ENCODE measurements around the gene RCAN3.

The RCAN3 gene

DNA sequence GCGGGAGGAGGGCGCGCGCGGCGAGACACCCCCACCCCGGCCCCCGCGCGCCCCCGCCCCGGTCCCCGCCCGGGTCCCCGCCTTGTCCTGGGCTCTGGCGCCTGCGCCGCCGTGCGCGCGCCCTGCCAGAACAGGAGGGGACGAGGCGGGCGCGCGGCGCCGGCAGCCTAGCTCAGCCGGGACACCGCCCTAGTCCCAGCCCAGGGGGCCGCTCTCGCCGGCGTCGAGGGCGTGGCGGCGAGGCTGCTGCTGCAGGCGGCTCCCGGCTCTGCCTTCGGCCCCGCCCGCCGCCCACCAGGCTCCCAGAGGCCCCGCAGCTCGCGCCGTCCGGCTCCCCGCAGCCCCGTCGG, at the start of gene RCAN3:
TSS of gene RCAN3 (plus strand) at position 128 of the 350 bp plus-strand sequence. CDS start 11,537 bp downstream, outside the sequence.
- DNase-seq, result peak; percentile 85

DNA sequence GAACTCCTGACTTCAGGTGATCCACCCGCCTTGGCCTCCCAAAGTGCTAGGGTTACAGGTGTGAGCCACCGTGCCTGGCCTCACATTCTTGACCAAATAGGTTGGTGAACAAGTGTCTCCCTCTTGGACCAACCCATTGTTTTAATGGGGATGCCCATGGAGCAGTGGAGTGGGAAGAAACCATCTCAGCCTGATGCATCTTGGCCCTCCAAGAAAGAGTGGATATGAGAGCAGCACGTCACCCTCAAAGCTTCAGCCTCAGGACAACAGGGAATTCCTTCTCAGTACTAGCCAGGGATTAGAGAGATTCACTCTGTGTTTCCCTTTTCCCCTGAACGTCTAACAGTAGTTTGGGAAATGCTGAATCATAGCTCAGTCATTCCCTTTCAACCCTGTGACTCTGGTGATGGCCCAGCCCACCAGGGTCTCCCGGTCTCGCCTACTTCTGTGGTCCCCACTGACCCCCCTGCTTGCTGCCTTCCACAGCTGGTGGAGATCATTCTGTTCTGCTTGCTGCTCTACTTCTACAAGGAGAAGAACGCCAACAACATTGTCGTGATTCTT, 49.6 kb upstream of the RCAN3 start:
- peak; percentile 27 for DNase-seq

- no peak for DNase-seq
These were observed 48.0 kb upstream of the RCAN3 start for GRCh38 chr1:24454673-24455072.

GRCh38 chr1:24455272-24455671, 47.4 kb upstream of the RCAN3 start:
- DNase-seq, result no peak

- DNase-seq, result no peak
These were observed 44.8 kb upstream of the RCAN3 start for GRCh38 chr1:24457866-24458265.

- DNase-seq, result no peak
These were observed 42.9 kb upstream of the RCAN3 start for GRCh38 chr1:24459551-24460266.

GRCh38 chr1:24462128-24462527, 40.5 kb upstream of the RCAN3 start:
- DNase-seq, result peak; percentile 62

DNA sequence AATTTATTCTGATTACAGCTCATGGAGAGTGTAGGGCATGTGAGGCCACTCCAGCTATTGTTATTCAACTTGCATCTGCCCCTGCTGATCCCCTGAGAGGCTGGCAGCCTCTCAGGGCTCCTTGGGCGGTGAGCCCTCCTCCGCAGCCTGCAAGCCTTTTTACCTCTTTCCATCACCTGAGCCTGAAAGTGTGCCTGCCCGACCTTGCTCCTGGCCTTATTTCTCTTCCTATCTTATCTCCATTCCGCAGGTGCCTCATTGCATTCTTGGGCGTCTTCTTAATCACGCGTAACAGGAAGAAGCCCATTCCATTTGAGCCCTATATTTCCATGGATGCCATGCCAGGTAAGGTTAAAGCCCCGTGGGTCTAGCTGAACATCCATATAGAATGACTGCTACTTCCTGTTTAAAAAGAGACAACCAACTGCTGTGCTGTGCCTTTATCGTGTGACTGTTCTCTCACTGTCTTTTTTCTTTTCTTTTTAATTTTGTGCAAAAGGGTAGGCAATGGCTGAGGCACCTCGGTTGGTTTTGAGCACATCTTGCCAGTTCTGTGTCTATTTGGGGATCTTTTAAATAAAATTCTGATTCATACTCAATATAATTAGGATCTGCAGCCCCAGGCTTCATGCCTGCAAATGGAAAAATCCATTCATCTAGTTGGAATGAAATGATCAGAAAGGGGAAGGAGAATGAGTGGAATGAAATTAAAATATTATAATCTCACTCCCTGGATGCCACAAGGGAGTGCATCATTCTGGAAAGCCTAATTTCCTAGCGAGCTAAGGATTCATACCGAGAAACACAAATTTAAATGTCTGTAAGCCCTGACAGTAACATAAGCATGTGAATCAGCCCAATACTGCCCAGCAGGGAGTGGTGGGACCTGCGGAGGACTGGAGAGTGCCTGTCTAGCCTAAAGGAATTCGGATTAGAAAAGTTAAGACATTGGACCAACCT, 38.6 kb upstream of the RCAN3 start:
- peak; percentile 63 for DNase-seq

- no peak for DNase-seq
These were observed 37.5 kb upstream of the RCAN3 start for GRCh38 chr1:24465099-24465498.

- no peak for DNase-seq
These were observed 37.0 kb upstream of the RCAN3 start for GRCh38 chr1:24465638-24466037.

GRCh38 chr1:24468685-24469316, 33.8 kb upstream of the RCAN3 start:
- peak; percentile 37 for DNase-seq

- no peak for DNase-seq
These were observed 32.0 kb upstream of the RCAN3 start for GRCh38 chr1:24470592-24470991.

DNA sequence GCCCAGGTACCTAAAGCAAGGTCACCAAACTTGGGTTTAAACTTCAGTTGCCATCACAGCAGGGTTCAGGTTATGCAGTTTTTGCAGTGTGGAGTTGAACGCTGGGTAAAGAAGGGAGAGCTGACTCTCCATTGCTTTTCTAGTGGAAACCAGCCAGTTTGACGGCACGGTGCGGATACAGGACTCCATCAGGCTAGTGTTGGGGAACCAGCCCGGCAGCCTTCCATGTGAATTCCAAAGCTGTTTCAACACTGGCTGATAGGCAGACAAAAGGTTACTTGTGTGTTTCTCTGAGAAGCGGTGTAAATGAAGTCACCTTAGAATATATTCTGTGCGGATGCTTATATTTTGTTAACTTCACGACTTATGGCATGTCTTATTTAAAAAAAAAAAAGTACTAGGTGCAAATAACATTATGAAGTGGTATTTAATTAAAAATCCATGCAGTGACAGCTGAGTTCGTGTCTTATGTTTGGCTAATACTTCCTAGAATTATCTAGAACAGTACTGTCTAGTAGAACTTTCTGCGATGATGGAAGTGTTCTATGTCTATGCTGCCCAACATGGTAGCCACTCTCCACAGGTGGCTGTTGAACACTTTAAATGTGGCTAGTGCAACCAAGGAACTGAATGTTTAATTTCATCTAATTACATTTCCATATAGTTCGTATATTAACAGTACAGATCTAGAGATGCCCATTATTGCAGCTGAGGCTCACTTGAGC, 29.9 kb upstream of the RCAN3 start:
- DNase-seq, result no peak

DNA sequence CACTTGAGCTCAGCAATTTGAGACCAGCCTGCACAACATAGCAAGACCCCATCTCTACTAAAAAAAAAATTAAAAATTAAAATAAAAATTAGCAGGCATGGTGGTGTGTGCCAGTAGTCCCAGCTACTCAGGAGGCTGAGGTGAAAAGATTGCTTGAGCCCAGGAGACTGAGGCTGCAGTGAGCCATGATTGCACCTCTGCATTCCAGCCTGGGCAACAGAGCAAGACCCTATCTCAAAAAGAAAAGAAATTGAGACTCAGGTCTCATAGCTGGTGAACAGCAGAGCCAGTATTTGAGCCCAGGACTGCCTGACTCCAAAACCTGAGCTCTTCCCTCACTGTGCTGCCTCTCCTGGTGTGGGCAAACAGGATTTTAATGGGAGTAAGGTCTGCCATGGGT, 28.4 kb upstream of the RCAN3 start:
- DNase-seq, result no peak

DNA sequence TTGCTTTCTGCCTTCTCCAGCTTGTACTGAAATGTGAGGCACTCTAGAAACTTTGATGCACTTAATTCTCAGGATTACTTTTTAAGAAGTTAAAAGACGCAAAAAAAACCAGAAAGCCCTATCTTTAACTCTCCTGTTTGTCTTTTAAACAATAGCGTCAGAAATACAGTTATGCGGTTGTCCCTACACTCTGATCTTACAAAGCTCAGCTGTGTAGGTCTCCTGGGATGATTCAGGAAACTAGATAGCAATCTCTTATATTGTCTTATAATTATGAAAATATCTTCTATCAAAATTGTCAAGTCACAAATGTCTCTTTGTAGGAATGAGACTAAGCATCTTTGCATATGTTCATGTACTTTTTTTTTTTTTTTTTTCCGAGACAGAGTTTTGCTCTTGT, 26.9 kb upstream of the RCAN3 start:
- no peak for DNase-seq

DNA sequence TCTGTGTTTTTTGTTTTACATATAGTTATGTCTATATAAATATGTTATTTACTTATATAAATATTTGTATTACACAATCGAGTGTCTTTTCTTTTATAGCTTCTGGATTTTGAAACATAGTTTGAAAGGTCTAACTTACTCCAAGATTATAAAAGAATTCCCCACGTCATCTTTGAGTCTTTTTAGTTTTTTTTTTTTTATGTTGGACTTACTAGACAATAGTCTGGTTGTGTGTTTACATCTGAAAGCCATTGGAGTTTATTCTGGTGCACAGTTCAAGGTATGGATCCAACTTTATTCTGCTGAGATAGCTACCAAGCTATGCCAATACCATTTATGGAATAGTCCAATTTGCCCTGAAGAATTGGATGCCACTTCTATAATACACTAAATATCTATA, 26.1 kb upstream of the RCAN3 start:
- DNase-seq, result no peak

DNA sequence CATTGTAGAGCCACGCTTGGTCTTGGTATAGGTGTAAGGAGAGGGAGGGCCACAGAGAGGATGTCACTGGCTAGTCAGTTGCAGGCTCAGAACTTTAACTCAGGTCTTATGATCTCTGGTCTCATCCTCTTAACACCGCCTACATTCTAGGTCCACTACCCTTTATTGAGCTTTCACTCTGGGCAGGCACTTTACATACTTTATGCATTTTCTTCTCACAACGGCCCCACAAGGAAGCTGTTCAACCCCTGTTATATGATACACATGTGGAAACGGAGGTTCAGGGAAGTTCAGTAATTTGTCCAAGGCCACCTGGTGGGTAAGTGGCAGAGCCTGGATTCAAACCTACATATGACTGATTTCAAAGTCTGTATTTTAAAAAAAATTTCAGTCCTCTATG, 25.3 kb upstream of the RCAN3 start:
- no peak for DNase-seq

GRCh38 chr1:24481101-24481500, 21.5 kb upstream of the RCAN3 start:
- DNase-seq, result no peak

GRCh38 chr1:24481843-24482610, 20.6 kb upstream of the RCAN3 start:
- no peak for DNase-seq

DNA sequence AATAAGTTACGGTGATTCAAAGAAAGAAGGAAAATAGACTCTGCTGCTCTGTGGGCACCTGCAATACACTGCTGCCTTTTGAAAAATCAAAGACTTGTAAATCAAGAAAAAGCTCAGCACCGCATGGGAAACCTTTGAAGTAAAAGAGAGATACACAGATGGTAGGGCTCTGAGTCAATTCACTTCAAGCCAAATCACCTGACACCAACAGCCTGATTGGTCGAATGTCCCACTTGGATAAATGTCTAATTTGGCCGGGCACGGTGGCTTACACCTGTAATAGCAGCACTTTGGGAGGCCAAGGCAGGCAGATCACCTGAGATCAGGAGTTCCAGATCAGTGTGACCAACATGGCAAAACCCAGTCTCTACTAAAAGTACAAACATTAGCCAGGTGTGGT, 19.2 kb upstream of the RCAN3 start:
- DNase-seq, result no peak

DNA sequence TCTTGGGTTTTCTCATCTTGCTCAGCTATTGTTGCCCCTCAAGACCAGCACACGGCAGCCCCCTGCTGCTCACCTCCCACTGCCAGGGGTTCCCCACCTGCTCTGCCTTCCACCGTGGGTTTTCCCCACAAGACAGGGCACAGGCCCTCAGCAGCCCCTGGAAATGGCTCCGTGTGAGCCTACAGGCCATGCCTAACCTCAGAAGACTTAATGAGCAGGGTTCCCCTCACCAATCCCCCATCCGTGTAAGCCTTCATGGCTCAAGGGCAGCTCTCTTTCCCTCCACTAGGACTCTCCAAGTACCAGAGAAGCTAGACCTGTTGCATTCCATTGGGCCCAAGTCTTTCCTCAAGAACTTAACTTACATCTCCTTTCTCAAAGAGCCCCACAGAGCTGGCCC, 18.4 kb upstream of the RCAN3 start:
- no peak for DNase-seq

All from fibroblast of skin of right quadriceps (primary cell).